GM21723 (cell line): ENCODE measurements around the gene RBMS3.
"Not testable (repeated sequence)": the region's sequence is repeated elsewhere in the genome, so short reads cannot be mapped to it uniquely, and the experiment has no call there.

Experiments
- ATAC-seq: cut with Tn5 transposase; IDR thresholded peaks from one replicate; pipeline ENCODE4 v1.9.1; 2021; ENCODE audit warnings: mild to moderate bottlenecking, moderate library complexity; ENCODE audit not compliant: unreplicated experiment

The RBMS3 gene

GRCh38 chr3:29382409-29382808 lies 101.5 kb downstream of the RBMS3 start:
- no peak for ATAC-seq

- no peak for ATAC-seq
These were observed 102.0 kb downstream of the RBMS3 start for GRCh38 chr3:29382845-29383244.

GRCh38 chr3:29384640-29385039 lies 103.8 kb downstream of the RBMS3 start:
- ATAC-seq: no peak

- no peak for ATAC-seq
These were observed 104.4 kb downstream of the RBMS3 start for GRCh38 chr3:29385046-29385830.

- no peak for ATAC-seq
These were observed 108.5 kb downstream of the RBMS3 start for GRCh38 chr3:29389362-29389761.

- no peak for ATAC-seq
These were observed 111.9 kb downstream of the RBMS3 start for GRCh38 chr3:29392625-29393388.

- not testable (repeated sequence) for ATAC-seq
These were observed 113.1 kb downstream of the RBMS3 start for GRCh38 chr3:29393946-29394345.

- ATAC-seq: no peak
These were observed 116.5 kb downstream of the RBMS3 start for GRCh38 chr3:29397406-29397805.

- no peak for ATAC-seq
These were observed 117.9 kb downstream of the RBMS3 start for GRCh38 chr3:29398787-29399186.

- ATAC-seq: no peak
These were observed 125.5 kb downstream of the RBMS3 start for GRCh38 chr3:29406291-29406832.

- ATAC-seq: no peak
These were observed 127.8 kb downstream of the RBMS3 start for GRCh38 chr3:29408676-29409075.

- no peak for ATAC-seq
These were observed 128.5 kb downstream of the RBMS3 start for GRCh38 chr3:29409409-29409808.

- no peak for ATAC-seq
These were observed 129.3 kb downstream of the RBMS3 start for GRCh38 chr3:29410220-29410619.

GRCh38 chr3:29410660-29411405 lies 130.0 kb downstream of the RBMS3 start:
- no peak for ATAC-seq

- ATAC-seq: no peak
These were observed 131.2 kb downstream of the RBMS3 start for GRCh38 chr3:29412110-29412509.

GRCh38 chr3:29414468-29415224 lies 133.8 kb downstream of the RBMS3 start:
- ATAC-seq: no peak

GRCh38 chr3:29415482-29416223 lies 134.8 kb downstream of the RBMS3 start:
- ATAC-seq: no peak

- no peak for ATAC-seq
These were observed 135.6 kb downstream of the RBMS3 start for GRCh38 chr3:29416514-29416913.

- no peak for ATAC-seq
These were observed 139.2 kb downstream of the RBMS3 start for GRCh38 chr3:29420106-29420505.
